Measurements from ENCODE around the gene TSPAN4. TPM values are rescaled to one million over a fixed set of nuclear protein-coding genes. Genes with fewer than 3 reads are reported as not detected.

TSPAN4 gene
- total and polyA plus RNA-seq, 2 donors (not counting 1 experiment from before 2014, with no cell fraction given) = 102 to 191 TPM

DNA sequence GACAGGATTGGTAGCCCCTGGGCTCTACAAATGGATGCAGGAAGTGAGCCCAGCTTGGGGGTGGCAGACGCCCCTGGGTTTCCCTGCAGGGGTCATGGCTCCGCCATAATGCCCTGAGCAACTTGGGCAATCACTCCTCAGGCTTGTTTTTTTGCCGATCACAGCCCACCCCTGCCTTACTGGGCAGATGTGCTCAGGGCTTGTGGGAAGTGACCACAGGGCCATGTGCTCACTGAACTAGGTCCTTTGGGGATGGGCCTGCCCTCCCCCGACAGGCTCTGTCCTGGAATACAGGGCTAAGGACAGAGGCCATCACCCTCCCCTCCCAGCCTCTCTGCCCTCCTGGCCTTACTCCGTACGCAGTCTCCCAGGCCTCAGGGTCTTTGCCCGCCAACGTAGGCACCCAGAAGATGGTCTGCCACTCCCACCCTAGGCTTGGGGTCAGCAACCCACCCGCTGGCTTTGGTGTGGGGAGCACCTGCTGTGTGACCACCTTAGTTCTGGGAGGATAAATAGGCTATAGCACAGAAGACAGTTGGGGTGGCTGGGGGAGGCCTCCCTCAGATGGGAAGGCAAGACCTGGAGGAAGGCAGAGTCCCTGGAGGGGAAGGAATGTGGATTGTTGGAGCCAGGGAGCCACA is 29.1 kb upstream of the TSPAN4 start:
- Histone ChIP-seq H3K4me3 (replicated peaks in 1 of 4; ENCODE audit: control extremely low read depth in 1 of 4, insufficient read depth in 1 of 4, low read depth in 3 of 4, low read length in 4 of 4) (no peak overlapping the region), H3K36me3 (ENCODE audit: control insufficient read depth, insufficient read depth, low read length) (peaks cover 24% of the 10 kb centered on the region), H3K9ac (ENCODE audit: insufficient read depth, low read length) (no peak overlapping the region), H3K4me2 (ENCODE audit: extremely low read depth, insufficient read depth, low read length) (no peak overlapping the region), H3K4me1 (ENCODE audit: control insufficient read depth, extremely low read depth, insufficient read depth, low read length) (peaks cover 12% of the 10 kb centered on the region), H3K79me2 (ENCODE audit: control insufficient read depth, insufficient read depth, low read length) (peaks cover 32% of the 10 kb centered on the region), H4K20me1 (ENCODE audit: control insufficient read depth, extremely low read depth, insufficient read depth, low read length) (no peaks in the 10 kb centered on the region), H3K27me3 (ENCODE audit: control insufficient read depth, insufficient read depth, low read length) (no peaks in the 10 kb centered on the region), H2AFZ (ENCODE audit: low read length) (no peak overlapping the region), H3K27ac (ENCODE audit: insufficient read depth, low read length) (no peak overlapping the region), H3K9me3 (ENCODE audit: control insufficient read depth, insufficient read depth, low read depth, low read length) (no peaks in the 10 kb centered on the region)
- TF ChIP-seq, protein P1, sequence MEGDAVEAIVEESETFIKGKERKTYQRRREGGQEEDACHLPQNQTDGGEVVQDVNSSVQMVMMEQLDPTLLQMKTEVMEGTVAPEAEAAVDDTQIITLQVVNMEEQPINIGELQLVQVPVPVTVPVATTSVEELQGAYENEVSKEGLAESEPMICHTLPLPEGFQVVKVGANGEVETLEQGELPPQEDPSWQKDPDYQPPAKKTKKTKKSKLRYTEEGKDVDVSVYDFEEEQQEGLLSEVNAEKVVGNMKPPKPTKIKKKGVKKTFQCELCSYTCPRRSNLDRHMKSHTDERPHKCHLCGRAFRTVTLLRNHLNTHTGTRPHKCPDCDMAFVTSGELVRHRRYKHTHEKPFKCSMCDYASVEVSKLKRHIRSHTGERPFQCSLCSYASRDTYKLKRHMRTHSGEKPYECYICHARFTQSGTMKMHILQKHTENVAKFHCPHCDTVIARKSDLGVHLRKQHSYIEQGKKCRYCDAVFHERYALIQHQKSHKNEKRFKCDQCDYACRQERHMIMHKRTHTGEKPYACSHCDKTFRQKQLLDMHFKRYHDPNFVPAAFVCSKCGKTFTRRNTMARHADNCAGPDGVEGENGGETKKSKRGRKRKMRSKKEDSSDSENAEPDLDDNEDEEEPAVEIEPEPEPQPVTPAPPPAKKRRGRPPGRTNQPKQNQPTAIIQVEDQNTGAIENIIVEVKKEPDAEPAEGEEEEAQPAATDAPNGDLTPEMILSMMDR (conservative IDR thresholded peaks at IDR 0.05 in 1 of 2, IDR thresholded peaks at IDR 0.05 in 1 of 2; ENCODE audit: low read depth in 1 of 2, low read length in 2 of 2) = no peak
- TF ChIP-seq EZH2 (IDR thresholded peaks at IDR 0.05; ENCODE audit: low read length, missing control alignments) = no peak
- no peak for DNase-seq (ENCODE audit: low read depth in 2 of 2)

DNA sequence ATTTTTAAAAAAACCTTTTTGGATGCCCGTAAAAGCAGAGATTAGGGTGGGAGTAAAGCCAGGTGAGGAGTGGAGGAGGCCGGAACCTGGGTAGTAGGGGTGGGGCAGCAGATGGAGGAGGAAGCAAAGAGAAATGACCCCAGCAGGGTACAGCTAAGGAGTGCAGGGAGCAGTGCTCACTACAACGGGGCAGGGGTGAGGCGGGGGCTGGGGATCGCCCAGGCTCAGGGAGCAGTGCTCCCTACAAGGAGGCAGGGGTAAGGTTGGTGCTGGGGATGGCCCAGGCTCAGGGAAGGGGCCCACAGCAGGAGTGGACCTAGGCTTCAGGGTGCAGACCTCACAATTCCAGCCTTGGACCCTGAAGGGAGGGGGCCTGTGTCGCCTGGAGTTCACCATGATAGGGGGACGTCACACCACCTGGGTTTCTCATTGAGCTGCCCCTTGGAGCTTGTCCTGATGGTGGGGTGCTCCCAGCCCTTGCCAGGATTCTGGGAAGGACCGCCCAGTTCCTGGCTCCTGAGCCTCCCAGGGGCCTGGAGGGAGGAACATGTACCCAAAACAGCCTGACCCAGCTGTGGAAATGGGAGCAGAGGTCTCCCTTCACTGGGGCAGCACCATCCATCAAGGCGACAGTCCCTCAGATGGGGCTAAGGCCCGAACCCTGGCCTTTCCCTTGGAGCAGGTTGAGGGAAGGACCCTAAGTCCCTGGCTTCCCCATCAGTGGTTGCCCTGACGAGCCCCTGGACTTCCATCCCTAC is 26.8 kb upstream of the TSPAN4 start:
- Histone ChIP-seq H3K9me3 (ENCODE audit: control insufficient read depth, insufficient read depth, low read depth, low read length) (no peaks in the 10 kb centered on the region), H3K27me3 (ENCODE audit: control insufficient read depth, insufficient read depth, low read length) (no peaks in the 10 kb centered on the region), H3K4me3 (replicated peaks in 1 of 4; ENCODE audit: control extremely low read depth in 1 of 4, insufficient read depth in 1 of 4, low read depth in 3 of 4, low read length in 4 of 4) (no peak overlapping the region), H3K4me2 (ENCODE audit: extremely low read depth, insufficient read depth, low read length) (no peak overlapping the region), H3K9ac (ENCODE audit: insufficient read depth, low read length) (no peak overlapping the region), H2AFZ (ENCODE audit: low read length) (no peak overlapping the region), H3K36me3 (ENCODE audit: control insufficient read depth, insufficient read depth, low read length) (peaks cover 24% of the 10 kb centered on the region), H3K79me2 (ENCODE audit: control insufficient read depth, insufficient read depth, low read length) (peaks cover 26% of the 10 kb centered on the region), H4K20me1 (ENCODE audit: control insufficient read depth, extremely low read depth, insufficient read depth, low read length) (no peaks in the 10 kb centered on the region), H3K27ac (ENCODE audit: insufficient read depth, low read length) (no peak overlapping the region), H3K4me1 (ENCODE audit: control insufficient read depth, extremely low read depth, insufficient read depth, low read length) (peaks cover 18% of the 10 kb centered on the region)
- TF ChIP-seq, protein P1 (conservative IDR thresholded peaks at IDR 0.05 in 1 of 2, IDR thresholded peaks at IDR 0.05 in 1 of 2; ENCODE audit: low read depth in 1 of 2, low read length in 2 of 2) = no peak
- TF ChIP-seq EZH2 (IDR thresholded peaks at IDR 0.05; ENCODE audit: low read length, missing control alignments) = no peak
- DNase-seq (ENCODE audit: low read depth in 2 of 2) = no peak

DNA sequence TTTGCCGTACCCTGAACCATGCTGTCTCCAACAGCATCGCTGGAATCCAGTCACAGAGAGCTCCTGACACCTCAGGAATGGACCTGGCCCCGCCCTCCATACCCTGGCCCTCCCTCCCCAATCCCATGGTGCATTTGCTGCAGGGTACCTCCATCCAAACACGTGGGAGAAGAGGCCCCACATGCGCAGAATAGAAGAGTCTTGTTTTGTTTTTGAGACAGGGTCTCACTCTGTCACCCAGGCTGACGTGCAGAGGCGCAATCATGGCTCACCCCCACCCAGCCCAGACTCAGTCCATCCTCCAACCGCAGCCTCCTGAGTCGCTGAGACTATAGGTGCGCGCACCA is 26.2 kb upstream of the TSPAN4 start:
- Histone ChIP-seq H3K9ac (ENCODE audit: insufficient read depth, low read length) (no peak overlapping the region), H3K4me1 (ENCODE audit: control insufficient read depth, extremely low read depth, insufficient read depth, low read length) (peaks cover 18% of the 10 kb centered on the region), H3K36me3 (ENCODE audit: control insufficient read depth, insufficient read depth, low read length) (peaks cover 24% of the 10 kb centered on the region), H3K9me3 (ENCODE audit: control insufficient read depth, insufficient read depth, low read depth, low read length) (no peaks in the 10 kb centered on the region), H2AFZ (ENCODE audit: low read length) (no peak overlapping the region), H3K27ac (ENCODE audit: insufficient read depth, low read length) (no peak overlapping the region), H3K27me3 (ENCODE audit: control insufficient read depth, insufficient read depth, low read length) (no peaks in the 10 kb centered on the region), H4K20me1 (ENCODE audit: control insufficient read depth, extremely low read depth, insufficient read depth, low read length) (no peaks in the 10 kb centered on the region), H3K79me2 (ENCODE audit: control insufficient read depth, insufficient read depth, low read length) (peaks cover 26% of the 10 kb centered on the region), H3K4me2 (ENCODE audit: extremely low read depth, insufficient read depth, low read length) (no peak overlapping the region), H3K4me3 (replicated peaks in 1 of 4; ENCODE audit: control extremely low read depth in 1 of 4, insufficient read depth in 1 of 4, low read depth in 3 of 4, low read length in 4 of 4) (no peak overlapping the region)
- TF ChIP-seq, protein P1 (conservative IDR thresholded peaks at IDR 0.05 in 1 of 2, IDR thresholded peaks at IDR 0.05 in 1 of 2; ENCODE audit: low read depth in 1 of 2, low read length in 2 of 2) = no peak
- TF ChIP-seq EZH2 (IDR thresholded peaks at IDR 0.05; ENCODE audit: low read length, missing control alignments) = no peak
- no peak for DNase-seq (ENCODE audit: low read depth in 2 of 2)

All from fibroblast of lung (primary cell).